GM12865 (cell line): ENCODE results near the gene PPARA.

Experiments
- DNase-seq: peaks from one replicate; pipeline ENCODE4 v3.0.0; 2010; ENCODE audit warnings: low read depth
- H3K4me3 ChIP-seq: 2 replicates; pipeline ENCODE4 v1.5.1; 2011; ENCODE audit warnings: mild to moderate bottlenecking, low read depth, low read length, control low read depth
- CTCF ChIP-seq: IDR thresholded peaks from 2 replicates; pipeline ENCODE4 v1.5.1; 2011; ENCODE audit warnings: low read length, control low read depth, low read depth, inconsistent platforms; ENCODE audit not compliant: insufficient read depth; ENCODE audit errors: missing control alignments

The PPARA gene

GRCh38 chr22:46153930-46154329 is 3.6 kb downstream of the PPARA start:
- no peak for DNase-seq

DNA sequence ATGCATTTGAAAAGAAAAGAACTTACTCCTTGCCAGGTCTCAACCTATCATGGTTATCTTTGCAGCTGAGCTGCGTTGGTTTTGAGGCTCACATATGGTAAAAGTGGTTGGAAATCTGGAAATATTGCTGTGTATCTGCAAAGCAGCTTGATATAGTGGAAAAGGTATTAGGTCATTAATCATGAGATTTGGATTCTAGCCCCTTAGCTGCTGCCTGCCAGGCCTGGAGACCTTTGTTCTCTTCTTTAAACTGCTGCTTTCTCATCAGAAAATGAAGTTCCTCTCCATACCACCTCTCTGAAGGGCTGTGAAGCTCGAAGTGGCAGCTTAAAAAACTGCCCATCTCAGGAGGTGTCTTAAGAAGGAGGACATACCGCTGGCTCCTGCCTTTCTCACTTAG is 5.7 kb downstream of the PPARA start:
- DNase-seq = no peak
- no peak overlapping the region for H3K4me3 ChIP-seq
- no peak for TF ChIP-seq CTCF

More at GRCh38 chr22:46153930-46154329, 3.6 kb downstream of the PPARA start:
- H3K4me3 ChIP-seq = no peak overlapping the region
- TF ChIP-seq CTCF = no peak

DNA sequence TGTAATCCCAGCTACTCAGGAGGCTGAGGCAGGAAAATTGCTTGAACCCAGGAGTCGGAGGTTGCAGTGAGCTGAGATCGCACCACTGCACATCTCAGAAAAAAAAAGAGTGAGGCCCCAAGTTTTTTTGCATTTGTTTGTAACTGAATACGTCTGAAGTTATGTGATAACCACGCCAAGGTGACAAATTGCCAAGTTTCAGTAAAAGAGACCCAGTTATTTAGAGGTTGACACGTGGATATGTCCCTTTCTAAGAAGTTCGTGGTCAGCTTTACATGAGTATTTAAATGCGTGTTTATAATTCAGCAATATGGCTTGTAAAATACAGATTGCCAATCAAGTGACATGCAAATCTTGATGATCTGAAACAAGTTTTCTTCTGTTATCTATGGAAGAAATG is 8.0 kb downstream of the PPARA start:
- no peak overlapping the region for H3K4me3 ChIP-seq
- no peak for TF ChIP-seq CTCF
- no peak for DNase-seq

- DNase-seq = no peak
- H3K4me3 ChIP-seq = no peak overlapping the region
- no peak for TF ChIP-seq CTCF
Observed at GRCh38 chr22:46159212-46159611, 8.9 kb downstream of the PPARA start.

GRCh38 chr22:46159777-46160176 is 9.5 kb downstream of the PPARA start:
- DNase-seq = no peak
- TF ChIP-seq CTCF = no peak
- no peak overlapping the region for H3K4me3 ChIP-seq

DNA sequence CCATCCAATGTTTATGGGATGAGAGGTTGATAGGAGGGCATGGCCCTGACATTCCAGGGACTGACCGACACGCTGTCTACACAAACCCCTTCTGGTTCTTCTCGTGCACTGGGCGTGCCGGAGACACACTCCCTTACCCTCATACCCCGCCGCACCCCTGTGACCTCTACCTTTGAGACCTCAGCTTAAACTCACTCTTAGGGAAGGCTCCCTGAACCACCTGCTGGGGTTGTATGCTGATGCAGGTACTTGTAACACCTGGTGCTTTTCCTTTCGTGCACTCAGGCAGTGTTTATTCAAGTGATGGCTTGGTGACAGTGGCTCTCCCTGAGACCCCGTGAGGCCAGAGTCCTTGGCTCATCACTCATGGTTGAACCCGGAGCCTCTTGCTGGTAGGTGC is 12.0 kb downstream of the PPARA start:
- H3K4me3 ChIP-seq = no peak overlapping the region
- DNase-seq = no peak
- TF ChIP-seq CTCF = no peak

DNA sequence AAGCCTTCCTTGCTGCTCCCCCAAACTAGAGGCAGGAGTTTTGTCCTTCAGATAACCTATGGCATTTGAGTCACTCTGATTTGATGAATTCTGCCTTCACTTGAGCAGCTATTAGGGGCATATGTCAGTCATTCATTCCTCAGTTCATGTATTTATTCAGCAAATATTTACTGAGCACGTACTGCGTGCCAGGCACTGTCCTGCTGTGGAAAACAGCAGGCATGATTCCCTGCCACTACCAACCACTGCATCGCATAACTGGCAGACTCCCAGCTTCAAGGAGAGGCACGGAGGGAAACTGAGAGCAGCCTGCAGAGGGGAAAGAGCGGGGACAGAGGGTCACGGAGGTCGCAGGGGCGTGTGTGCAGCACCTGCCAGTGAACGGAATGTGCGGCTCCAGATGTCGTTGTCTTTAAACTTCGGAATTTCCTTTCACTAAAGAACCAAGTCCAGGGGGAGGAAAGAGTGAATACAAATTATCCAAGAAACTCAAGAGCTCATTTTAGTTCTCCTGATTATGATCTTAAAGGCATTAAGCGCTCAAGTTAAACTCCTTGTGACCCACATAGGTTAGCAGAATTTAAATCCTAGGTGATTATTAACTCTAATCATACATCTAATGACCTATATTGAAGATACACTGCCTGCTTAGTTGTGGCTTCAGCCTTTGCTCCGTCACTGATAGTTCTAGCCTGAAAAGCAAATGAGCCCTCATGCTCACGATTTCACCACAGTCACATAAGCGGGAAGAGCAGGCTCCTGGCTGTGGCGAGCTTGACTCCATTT is 12.6 kb downstream of the PPARA start:
- no peak overlapping the region for H3K4me3 ChIP-seq
- DNase-seq = no peak
- no peak for TF ChIP-seq CTCF
